GM12865 (cell line): ENCODE results near the gene ARHGAP27.

Source experiments
- DNase-seq: peaks from one replicate; pipeline ENCODE4 v3.0.0; 2010; ENCODE audit warnings: low read depth
- H3K4me3 ChIP-seq: 2 replicates; pipeline ENCODE4 v1.5.1; 2011; ENCODE audit warnings: mild to moderate bottlenecking, low read depth, low read length, control low read depth
- CTCF ChIP-seq: IDR thresholded peaks from 2 replicates; pipeline ENCODE4 v1.5.1; 2011; ENCODE audit warnings: low read length, control low read depth, low read depth, inconsistent platforms; ENCODE audit not compliant: insufficient read depth; ENCODE audit errors: missing control alignments

Gene ARHGAP27

DNA sequence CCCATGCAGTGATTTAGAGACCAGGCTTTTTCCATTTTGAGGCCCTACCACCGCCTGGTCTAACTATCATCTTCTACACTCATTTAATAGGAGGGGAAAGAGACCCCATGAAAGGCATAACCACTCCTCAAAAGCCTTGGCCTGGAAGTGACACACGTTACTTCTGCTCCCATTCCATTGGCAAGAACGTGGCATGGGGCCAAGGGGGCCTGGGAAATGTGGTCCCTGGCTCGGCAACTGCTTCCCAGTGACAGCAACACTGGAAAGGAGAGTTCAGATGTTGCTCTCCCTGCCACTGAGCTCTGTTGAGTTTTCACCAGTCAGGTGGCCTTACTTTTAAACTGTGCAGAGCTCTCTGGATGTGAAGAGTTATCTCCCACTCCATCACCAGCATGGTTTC lies 70.7 kb downstream of the ARHGAP27 start:
- H3K4me3 ChIP-seq, result no peak overlapping the region
- no peak for TF ChIP-seq CTCF
- no peak for DNase-seq

GRCh38 chr17:45361451-45361850 lies 71.2 kb downstream of the ARHGAP27 start:
- no peak for DNase-seq
- no peak overlapping the region for H3K4me3 ChIP-seq
- no peak for TF ChIP-seq CTCF

GRCh38 chr17:45357364-45357997 lies 75.2 kb downstream of the ARHGAP27 start:
- peak; percentile 73 for DNase-seq
- TF ChIP-seq CTCF, result no peak

GRCh38 chr17:45355087-45355486 lies 77.6 kb downstream of the ARHGAP27 start:
- no peak for DNase-seq
- no peak for TF ChIP-seq CTCF
- no peak overlapping the region for H3K4me3 ChIP-seq

More at GRCh38 chr17:45357364-45357997, 75.2 kb downstream of the ARHGAP27 start:
- no peak overlapping the region for H3K4me3 ChIP-seq

- no peak overlapping the region for H3K4me3 ChIP-seq
- DNase-seq, result peak; percentile 70
Measured at GRCh38 chr17:45353043-45353442, 79.6 kb downstream of the ARHGAP27 start.

GRCh38 chr17:45351831-45352230 lies 80.8 kb downstream of the ARHGAP27 start:
- TF ChIP-seq CTCF, result no peak
- DNase-seq, result no peak
- no peak overlapping the region for H3K4me3 ChIP-seq

More at GRCh38 chr17:45353043-45353442, 79.6 kb downstream of the ARHGAP27 start:
- no peak for TF ChIP-seq CTCF

DNA sequence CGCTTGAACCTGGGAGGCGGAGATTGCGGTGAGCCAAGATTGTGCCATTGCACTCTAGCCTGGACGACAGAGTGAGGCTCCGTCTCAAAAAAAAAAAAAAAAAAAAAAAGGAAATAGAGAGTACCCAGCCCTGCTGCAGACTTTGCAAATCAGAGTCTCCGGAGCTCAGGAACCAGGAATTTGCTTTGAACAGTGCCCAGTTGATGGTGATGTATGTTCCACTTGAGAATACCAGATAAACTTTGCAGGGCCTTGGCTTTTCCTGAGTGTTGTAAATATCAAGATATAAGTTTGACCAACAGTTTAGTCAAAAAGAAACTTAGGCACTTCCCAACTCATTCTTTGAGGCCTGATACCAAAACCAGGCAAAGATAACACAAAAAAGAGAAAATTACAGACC lies 85.2 kb downstream of the ARHGAP27 start:
- H3K4me3 ChIP-seq, result no peak overlapping the region
- TF ChIP-seq CTCF, result no peak
- DNase-seq, result no peak
